ENCODE measurements around the gene BCL7B.
A peak's percentile ranks its signal among the peaks of the same experiment; 100 is the strongest.
"Not testable (repeated sequence)": the region's sequence is repeated elsewhere in the genome, so short reads cannot be mapped to it uniquely, and the experiment has no call there.

BCL7B gene

GRCh38 chr7:73557397-73558257 is at the start of gene BCL7B:
TSS of gene BCL7B (minus strand) at chr7:73557690. CDS start at chr7:73557578, 112 bp downstream.
- peak; percentile 87 for DNase-seq

GRCh38 chr7:73605601-73606220 is 48.2 kb upstream of the BCL7B start:
- no peak for DNase-seq

DNA sequence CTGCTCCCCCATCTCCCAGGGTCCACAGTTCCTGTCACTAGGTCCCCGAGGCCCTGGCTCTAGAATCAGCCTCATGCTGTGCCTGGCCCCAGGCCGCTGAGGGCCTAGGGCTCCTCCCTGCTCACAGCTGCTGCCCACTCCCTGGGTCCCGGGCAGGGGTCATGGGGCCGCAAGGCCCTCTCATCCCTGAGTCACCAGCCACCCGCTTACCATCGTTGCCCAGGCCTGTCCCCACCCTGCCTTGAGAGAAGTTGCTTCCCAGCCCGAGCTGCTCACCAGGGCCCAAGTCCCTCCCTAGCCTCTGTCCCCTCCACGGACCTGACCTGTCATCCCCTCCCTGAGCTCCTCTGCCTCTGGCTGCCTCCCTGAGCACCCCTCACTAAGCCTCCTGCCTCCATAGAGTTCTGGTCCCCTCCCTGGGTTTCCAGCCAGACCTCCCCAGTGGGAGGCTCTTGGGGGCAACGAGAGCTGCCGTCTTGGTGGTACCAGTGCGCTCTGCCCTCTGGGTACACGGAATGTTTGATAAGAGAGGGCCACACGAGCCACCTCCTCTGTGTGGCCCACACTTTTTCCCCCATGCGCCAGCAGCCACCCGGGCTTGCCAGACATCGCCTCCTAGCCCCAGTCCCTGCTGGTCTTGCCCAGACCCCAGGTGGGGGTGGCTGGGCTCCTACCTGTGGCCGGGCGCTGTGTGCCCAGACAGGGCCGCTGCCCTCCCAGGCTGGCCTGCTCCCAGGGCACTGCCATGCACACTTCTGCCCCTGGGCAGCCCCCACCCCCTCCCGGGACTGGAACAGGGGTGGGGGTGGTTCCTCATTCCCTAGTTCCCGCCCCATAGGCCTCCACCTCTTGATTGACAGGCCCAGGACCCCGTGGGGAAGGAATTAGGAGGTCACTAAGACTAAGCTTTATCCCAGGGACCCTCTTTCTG is 45.5 kb upstream of the BCL7B start:
- no peak for DNase-seq

GRCh38 chr7:73599916-73600315 is 42.4 kb upstream of the BCL7B start:
- no peak for DNase-seq

- DNase-seq = no peak
Observed at GRCh38 chr7:73599151-73599882, 41.8 kb upstream of the BCL7B start.

GRCh38 chr7:73597978-73598782 is 40.7 kb upstream of the BCL7B start:
- DNase-seq = no peak

GRCh38 chr7:73596191-73597065 is 38.9 kb upstream of the BCL7B start:
- no peak for DNase-seq

DNA sequence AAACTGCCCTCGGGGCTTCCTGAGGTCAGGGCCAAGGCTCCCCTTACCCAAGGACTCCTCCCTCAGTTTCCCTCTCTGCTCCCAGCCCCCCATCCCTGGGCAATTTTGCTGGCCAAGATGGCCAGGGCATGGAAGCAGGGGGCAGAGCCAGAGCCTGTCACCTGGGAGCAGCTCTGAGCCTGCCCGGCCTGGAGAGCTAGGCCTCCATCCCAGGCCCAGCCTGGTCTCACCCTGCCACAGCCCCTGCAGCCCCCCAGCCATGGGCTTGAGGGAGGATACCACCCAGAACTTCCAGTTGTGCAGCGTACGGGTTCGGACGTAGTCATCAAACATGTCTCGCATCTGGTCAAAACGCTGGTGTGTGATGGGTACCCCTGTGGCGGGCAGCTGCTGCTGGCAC is 37.9 kb upstream of the BCL7B start:
- no peak for DNase-seq

DNA sequence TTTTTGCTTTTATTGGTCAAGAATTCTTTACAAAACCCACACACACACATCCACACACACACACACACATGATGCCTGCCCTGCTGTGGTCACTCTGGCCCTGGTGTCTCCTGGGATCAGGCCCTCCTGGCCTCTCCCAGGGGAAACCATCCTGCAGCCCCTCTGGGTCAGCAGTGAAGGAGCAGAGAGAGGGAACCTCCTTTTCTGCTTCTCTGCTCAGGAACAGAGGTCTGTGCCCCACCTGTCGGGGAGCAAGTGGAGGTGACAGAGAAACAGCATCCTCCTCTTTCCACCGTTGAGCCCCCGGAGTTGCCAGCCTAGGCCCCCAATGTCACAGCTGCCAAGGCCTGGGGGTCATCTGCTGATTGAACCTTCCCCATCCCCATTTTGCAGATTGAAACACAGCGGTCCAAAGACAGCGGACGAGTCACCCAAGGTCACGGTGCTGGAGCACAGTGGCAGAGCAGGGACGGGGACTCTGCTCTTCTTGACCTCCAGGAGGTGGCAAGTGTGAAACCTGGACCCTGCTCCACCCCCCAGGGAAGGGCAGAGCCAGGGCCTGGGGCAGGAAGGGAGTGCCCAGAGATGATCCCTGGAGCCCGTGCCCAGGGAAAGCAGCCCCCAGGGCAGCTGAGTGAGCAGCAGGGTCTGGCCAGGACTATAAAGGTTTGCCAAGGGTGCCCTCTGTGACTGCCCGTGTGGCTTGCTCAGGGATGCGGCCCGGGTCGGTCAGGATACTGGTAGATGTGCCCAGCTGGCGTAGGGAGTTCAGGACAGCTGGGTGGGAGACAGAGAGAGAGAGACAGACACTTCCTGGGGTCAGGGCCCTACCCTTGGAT is 35.9 kb upstream of the BCL7B start:
- no peak for DNase-seq

DNA sequence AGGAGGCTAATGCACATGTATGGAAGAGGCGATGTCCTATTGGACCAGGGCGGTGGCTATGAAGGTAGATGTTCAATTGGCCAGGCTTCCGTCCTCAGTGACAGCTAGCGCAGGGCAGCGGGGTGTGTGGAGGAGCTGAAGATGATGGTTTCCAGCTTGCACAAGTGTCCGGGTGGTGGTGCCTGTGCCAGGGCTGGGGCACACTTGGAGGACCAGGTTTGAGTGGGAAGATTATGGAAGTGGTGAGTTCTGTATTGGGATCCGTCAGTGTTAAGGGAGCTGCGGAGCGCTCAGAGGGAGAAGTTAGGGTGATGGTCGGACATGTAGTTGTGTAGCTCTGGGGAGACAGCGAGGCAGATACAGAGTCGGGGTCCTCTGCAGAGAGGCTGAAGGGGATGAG is 29.4 kb upstream of the BCL7B start:
- DNase-seq = no peak

GRCh38 chr7:73585196-73585595 is 27.7 kb upstream of the BCL7B start:
- DNase-seq = no peak

DNA sequence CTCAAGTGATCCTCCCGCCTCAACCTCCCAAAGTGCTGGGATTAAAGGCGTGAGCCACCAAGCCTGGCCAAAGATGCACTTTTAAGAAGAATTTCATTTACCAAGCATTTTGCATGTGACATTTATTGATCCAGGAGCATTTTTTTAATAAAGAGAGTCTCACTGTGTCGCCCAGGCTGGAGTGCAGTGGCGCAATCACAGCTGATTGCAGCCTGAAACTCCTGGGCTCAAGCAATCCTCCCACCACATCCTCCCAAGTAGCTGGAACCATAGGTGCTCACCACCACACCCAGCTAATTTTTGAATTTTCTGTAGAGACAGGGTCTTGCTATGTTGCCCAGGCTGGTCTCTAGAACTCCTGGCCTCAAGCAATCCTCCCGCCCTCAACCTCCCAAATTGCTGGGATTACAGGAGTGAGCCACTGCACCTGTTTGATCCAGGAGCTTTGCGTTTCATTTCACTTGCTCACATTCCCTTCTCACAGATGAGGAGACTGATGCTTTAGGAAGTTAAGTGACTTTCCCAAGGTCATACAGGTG is 25.2 kb upstream of the BCL7B start:
- no peak for DNase-seq

DNA sequence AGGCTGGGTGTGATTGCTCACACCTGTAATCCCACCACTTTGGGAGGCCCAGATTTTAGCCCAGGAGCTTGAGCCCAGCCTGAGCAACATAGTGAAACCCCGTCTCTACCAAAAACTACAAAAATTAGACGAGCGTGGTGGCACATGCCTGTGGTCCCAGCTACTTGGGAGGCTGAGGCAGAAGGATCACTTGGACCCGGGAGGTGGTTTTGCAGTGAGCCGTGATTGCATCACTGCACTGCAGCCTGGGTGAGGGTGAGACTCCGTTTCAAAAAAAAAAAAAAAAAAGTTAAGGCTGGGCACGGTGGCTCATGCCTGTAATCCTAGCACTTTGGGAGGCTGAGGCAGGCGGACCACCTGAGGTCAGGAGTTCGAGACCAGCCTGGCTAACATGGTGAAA is 23.5 kb upstream of the BCL7B start:
- not testable (repeated sequence) for DNase-seq

- DNase-seq = peak; percentile 99
Observed at GRCh38 chr7:73578342-73579128, 21.0 kb upstream of the BCL7B start, which contains the start of gene TBL2. TSS of gene TBL2 (minus strand) at chr7:73578579. CDS start at chr7:73578549, 30 bp downstream.

GRCh38 chr7:73577627-73578341 is 20.3 kb upstream of the BCL7B start:
- DNase-seq = no peak

- no peak for DNase-seq
Observed at GRCh38 chr7:73573791-73574190, 16.3 kb upstream of the BCL7B start.

DNA sequence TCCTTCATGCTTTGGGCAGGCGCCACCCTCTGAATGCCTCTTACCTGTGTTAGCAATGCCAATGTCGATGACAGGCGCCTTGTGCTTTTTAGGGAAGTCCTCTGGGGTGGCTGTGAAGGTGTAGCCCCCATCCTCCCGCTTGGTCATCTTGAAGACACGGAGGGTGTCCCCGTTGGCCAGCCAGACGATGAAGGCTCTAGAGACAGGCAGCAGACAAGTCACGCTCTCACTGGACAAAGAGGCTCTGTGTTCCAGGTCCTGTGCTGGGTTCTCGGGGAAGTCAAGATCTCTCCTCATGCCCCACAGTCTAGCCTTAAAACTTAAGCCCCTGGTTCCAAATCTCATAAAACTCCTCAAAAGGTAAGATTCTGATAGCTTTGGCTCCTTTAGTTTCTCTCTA is 15.8 kb upstream of the BCL7B start:
- DNase-seq = no peak

DNA sequence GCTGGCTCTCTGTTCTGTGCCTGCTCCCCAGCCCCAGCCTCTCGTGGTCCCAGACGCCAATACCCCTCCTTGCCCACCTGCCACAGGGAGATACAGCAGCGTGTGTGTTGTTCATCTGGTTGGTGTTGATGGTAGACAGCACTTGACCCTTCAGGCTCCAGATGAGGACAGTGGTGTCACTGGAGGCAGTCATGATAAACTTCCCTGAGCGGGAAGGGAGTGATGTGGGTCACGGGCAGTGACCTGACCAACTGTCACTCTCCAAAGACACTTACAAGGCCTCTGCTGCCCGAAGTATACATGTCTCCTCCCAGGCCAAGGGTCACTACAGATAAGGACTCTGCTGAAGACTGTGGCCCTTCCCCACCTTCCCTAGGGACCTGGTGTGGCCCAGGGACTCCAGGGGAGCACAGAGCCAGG is 15.3 kb upstream of the BCL7B start:
- no peak for DNase-seq

Measured in NCI-H2227 treated with DMSO at 0.1 percent for 48 hours (cell line).